Measurements from ENCODE around the gene CCDC88B.

DNA sequence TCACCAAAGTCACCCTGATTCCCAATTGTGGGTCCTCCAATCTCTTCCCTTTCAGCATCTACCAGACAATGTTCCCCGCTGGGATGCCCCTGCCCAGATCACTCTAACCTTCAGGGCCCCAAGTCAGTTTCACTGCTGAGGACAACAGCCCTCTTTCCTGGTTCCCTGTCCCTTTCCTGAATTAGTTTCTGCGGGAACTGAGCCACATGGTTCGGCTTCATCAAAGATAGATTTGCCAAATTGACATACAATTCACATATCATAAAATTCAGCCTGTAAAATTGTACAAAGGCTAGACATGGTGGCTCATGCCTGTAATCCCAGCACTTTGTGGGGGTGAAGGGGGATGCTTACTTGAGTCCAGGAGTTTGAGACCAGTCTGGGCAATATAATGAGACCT, 12.0 kb upstream of the CCDC88B start:
- TF ChIP-seq, protein P1, sequence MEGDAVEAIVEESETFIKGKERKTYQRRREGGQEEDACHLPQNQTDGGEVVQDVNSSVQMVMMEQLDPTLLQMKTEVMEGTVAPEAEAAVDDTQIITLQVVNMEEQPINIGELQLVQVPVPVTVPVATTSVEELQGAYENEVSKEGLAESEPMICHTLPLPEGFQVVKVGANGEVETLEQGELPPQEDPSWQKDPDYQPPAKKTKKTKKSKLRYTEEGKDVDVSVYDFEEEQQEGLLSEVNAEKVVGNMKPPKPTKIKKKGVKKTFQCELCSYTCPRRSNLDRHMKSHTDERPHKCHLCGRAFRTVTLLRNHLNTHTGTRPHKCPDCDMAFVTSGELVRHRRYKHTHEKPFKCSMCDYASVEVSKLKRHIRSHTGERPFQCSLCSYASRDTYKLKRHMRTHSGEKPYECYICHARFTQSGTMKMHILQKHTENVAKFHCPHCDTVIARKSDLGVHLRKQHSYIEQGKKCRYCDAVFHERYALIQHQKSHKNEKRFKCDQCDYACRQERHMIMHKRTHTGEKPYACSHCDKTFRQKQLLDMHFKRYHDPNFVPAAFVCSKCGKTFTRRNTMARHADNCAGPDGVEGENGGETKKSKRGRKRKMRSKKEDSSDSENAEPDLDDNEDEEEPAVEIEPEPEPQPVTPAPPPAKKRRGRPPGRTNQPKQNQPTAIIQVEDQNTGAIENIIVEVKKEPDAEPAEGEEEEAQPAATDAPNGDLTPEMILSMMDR (conservative IDR thresholded peaks at IDR 0.05; ENCODE audit: low read length) = no peak
- no peak for TF ChIP-seq EZH2phosphoT487 (IDR thresholded peaks at IDR 0.05; ENCODE audit: borderline replicate concordance)
